Spleen (tissue), 11 donors: ENCODE measurements around the gene NLRP7. TPM values are rescaled to one million over a fixed set of nuclear protein-coding genes. Genes with fewer than 3 reads are reported as not detected.

Experiments used
- DNase-seq: peaks from one replicate; pipeline ENCODE4 v3.0.0-alpha.2; 2020
- H3K27ac ChIP-seq, 8 donors: fragments of 200-600 bp; sonication (generic) in 7 of 8; 1 replicate in 4 of 8; 2 replicates in 4 of 8; pipeline versions ENCODE4 v1.5.0 to v1.8.0; 2016 to 2021; ENCODE audit warnings: inconsistent platforms in 4 of 8, mild to moderate bottlenecking in 4 of 8, moderate library complexity in 1 of 8
- H3K27me3 ChIP-seq, 7 donors: fragments of 200-600 bp; sonication (generic) in 6 of 7; replicated peaks in 1 of 7; 1 replicate in 4 of 7; 2 replicates in 3 of 7; pipeline versions ENCODE4 v1.5.0 to v1.8.0; 2016 to 2021; ENCODE audit warnings: inconsistent platforms in 3 of 7, mild to moderate bottlenecking in 1 of 7
- H3K36me3 ChIP-seq, 6 donors: fragments of 200-600 bp; sonication (generic) in 5 of 6; 1 replicate in 4 of 6; 2 replicates in 2 of 6; pipeline versions ENCODE4 v1.5.0 to v1.8.0; 2016 to 2021; ENCODE audit warnings: inconsistent platforms in 2 of 6
- H3K4me1 ChIP-seq, 6 donors: fragments of 200-600 bp; sonication (generic) in 5 of 6; 1 replicate in 3 of 6; 2 replicates in 3 of 6; pipeline versions ENCODE4 v1.5.0 to v1.8.0; 2016 to 2021; ENCODE audit warnings: inconsistent platforms in 3 of 6
- H3K4me3 ChIP-seq, 8 donors: fragments of 200-600 bp; sonication (generic) in 7 of 8; 1 replicate in 4 of 8; 2 replicates in 4 of 8; pipeline versions ENCODE4 v1.5.0 to v1.8.0; 2016 to 2021; ENCODE audit warnings: inconsistent platforms in 4 of 8, mild to moderate bottlenecking in 4 of 8, moderate library complexity in 2 of 8
- H3K9me3 ChIP-seq, 8 donors: fragments of 200-600 bp; sonication (generic) in 7 of 8; 1 replicate in 4 of 8; 2 replicates in 4 of 8; pipeline versions ENCODE4 v1.5.0 to v1.8.0; 2016 to 2021; ENCODE audit warnings: inconsistent platforms in 4 of 8
- POLR2A ChIP-seq, 3 donors: fragments of 450-650 bp; IDR thresholded peaks; one replicate each; pipeline ENCODE4 v1.5.1; 2017; ENCODE audit warnings: antibody characterized with exemption in 3 of 3, mild to moderate bottlenecking in 1 of 3
- POLR2AphosphoS5 ChIP-seq, 3 donors: sonication (generic); formaldehyde crosslinking; IDR thresholded peaks; one replicate each; pipeline ENCODE4 v1.5.1; 2017; ENCODE audit warnings: antibody characterized with exemption in 3 of 3
- WGBS, 5 donors: extraction: QIAGEN DNeasy Blood & Tissue Kit in 3 of 5; methylation state at CpG; one replicate each; pipeline versions ENCODE4 v1.1.5 to v1.1.7; 2013 to 2018; 5-methylcytosine and 5-hydroxymethylcytosine counted together
- intact Hi-C: fragments of 100-400 bp; cut with DNase I; formaldehyde crosslinking; loops from one replicate; pipeline ENCODE4 v1.15.0; 2023; ENCODE audit warnings: low total_unique reads
- polyA plus RNA-seq, 3 donors: library from polyadenylated mRNA; stranded (reverse); fragments of 200-250 nt; gene quantifications; one replicate each; pipeline ENCODE4 v1.2.1, GENCODE V29; 2013
- small RNA-seq, 4 donors: library from RNA; depleted of rRNA; stranded (forward); fragments of <200 nt; gene quantifications; one replicate each; pipeline ENCODE3, GENCODE V24; 2016
- total RNA-seq, 7 donors: library from RNA; depleted of rRNA in 3 of 7; stranded (reverse); fragments of >200 nt in 3 of 7; fragmentation: NEBNext Ultra II Directional in 4 of 7; extraction: Animal tissue kit (Norgen Biotek cat#: 25700) in 4 of 7; gene quantifications; one replicate each; pipeline versions ENCODE4 v1.1.0 to v1.2.1, GENCODE V29; 2016 to 2021
- TF ChIP-seq, protein P1 (sequence below), 11 experiments: fragments of 200-600 bp in 7 of 11; fragments of 450-650 bp in 4 of 11; sonication (generic) in 4 of 11; IDR thresholded peaks in 8 of 11; conservative IDR thresholded peaks in 3 of 11; 1 replicate in 7 of 11; 2 replicates in 4 of 11; pipeline versions ENCODE4 v1.4.0 to v1.8.0; 2016 to 2021; ENCODE audit warnings: antibody characterized with exemption in 11 of 11, inconsistent platforms in 4 of 11, mild to moderate bottlenecking in 1 of 11
- donor health status: healthy with polysubstance abuse.
- donor health status: DM: no; HTN: no; CAD: no; lungs with moderate emphysema.
- donor health status: DM: no; HTN: no; CAD: no.
- donor health status: Bipolar disorder and iron deficiency.
- donor health status: healthy.
- donor health status: DM: no; HTN: no; CAD: no.
- donor health status: DM: yes; HTN: yes; CAD: no.

NLRP7 gene
- total and polyA plus RNA-seq, 10 donors, result 0.09 to 1.3 (median 0.17) TPM

DNA sequence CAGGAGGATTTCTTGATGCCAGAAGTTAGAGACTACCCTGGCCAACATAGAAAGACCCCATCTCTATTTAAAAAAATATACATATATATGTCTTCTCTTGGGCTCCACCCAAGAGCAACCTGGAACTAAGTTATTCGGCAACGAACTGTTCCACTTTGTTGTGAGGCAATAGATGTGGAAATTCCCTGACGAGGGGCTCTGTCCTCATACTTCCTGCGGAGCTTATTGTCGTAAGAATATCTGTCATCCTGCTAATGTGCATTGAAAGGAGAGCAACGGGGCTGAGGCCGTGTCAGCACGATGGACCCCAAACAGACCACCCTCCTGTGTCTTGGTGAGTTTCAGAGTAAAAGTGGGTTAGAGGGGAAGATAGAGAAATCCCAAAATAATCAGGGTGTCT lies 73.3 kb downstream of the NLRP7 start, which contains the start of gene FCAR:
FCAR (plus strand) TSS at position 246 of the 400 bp plus-strand sequence; CDS start at position 301, 55 bp downstream.
- no peak for DNase-seq
- whole genome bisulfite sequencing, 5 donors, result 37 to 76% (median 52%) methylated on average over 8 of the region's 8 CpGs

More for the DNA sequence above, 73.3 kb downstream of the NLRP7 start, which contains the start of gene FCAR:
- peak within 1 kb of the TSS in 7 of 8 donors; percentile 4 to 89 (median 79) for H3K27ac ChIP-seq
- peaks cover 0 to 20% (median 0%) of the 10 kb centered on the region in 7 donors for H3K27me3 ChIP-seq
- TF ChIP-seq, protein P1, sequence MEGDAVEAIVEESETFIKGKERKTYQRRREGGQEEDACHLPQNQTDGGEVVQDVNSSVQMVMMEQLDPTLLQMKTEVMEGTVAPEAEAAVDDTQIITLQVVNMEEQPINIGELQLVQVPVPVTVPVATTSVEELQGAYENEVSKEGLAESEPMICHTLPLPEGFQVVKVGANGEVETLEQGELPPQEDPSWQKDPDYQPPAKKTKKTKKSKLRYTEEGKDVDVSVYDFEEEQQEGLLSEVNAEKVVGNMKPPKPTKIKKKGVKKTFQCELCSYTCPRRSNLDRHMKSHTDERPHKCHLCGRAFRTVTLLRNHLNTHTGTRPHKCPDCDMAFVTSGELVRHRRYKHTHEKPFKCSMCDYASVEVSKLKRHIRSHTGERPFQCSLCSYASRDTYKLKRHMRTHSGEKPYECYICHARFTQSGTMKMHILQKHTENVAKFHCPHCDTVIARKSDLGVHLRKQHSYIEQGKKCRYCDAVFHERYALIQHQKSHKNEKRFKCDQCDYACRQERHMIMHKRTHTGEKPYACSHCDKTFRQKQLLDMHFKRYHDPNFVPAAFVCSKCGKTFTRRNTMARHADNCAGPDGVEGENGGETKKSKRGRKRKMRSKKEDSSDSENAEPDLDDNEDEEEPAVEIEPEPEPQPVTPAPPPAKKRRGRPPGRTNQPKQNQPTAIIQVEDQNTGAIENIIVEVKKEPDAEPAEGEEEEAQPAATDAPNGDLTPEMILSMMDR (IDR thresholded peaks at IDR 0.05 in 8 of 11, conservative IDR thresholded peaks at IDR 0.05 in 3 of 11), result no peak
- TF ChIP-seq POLR2A (IDR thresholded peaks at IDR 0.05) (peak in 1 of 3 donors; percentile 25), POLR2AphosphoS5 (IDR thresholded peaks at IDR 0.05) (peak in 1 of 3 donors; percentile 81)
- H3K9me3 ChIP-seq, result no peaks in the 10 kb centered on the region
- peaks cover 0 to 17% (median 0%) of the 10 kb centered on the region in 6 donors for H3K4me1 ChIP-seq
- H3K4me3 ChIP-seq, result peak within 1 kb of the TSS in 5 of 8 donors; percentile 13 to 56 (median 27)
- H3K36me3 ChIP-seq, result no peaks in the 10 kb centered on the region
- intact Hi-C loops, result no loop called here

Small RNA genes within 50 kb of the gene (small RNA-seq; reads per million reads assigned to genes)
- gene AC011476.8, result 0 reads per million in 4 donors

Other genes starting within 250 kb of the NLRP7 start
- gene KIR3DL3, start 223.1 kb downstream of the NLRP7 start, total RNA-seq, result not detected
- not detected for gene KIR3DL3, start 223.1 kb downstream of the NLRP7 start, polyA plus RNA-seq
- gene KIR2DL3, start 209.0 kb downstream of the NLRP7 start, total RNA-seq, result 1 to 10 TPM in 5 of 7 donors, under 1 TPM in 1, not detected in 1; 0.46 to 3.5 (median 1.6) TPM
- gene KIR2DL3, start 209.0 kb downstream of the NLRP7 start, polyA plus RNA-seq, result under 1 TPM; 0.07 to 0.15 (median 0.10) TPM
- 1 to 10 TPM in 3 of 7 donors, under 1 TPM in 3, not detected in 1; 0.51 to 6.6 (median 1.0) TPM for gene KIR2DL1, start 177.7 kb downstream of the NLRP7 start, total RNA-seq
- gene KIR2DL1, start 177.7 kb downstream of the NLRP7 start, polyA plus RNA-seq, result under 1 TPM; 0.13 to 0.29 (median 0.20) TPM
- 1 to 10 TPM; 1.5 to 6.6 (median 3.7) TPM for gene KIR2DL4, start 143.9 kb downstream of the NLRP7 start, total RNA-seq
- 1 to 10 TPM in 1 of 3 donors, under 1 TPM in 2; 0.63 to 1.6 (median 0.65) TPM for gene KIR2DL4, start 143.9 kb downstream of the NLRP7 start, polyA plus RNA-seq
- 1 to 10 TPM in 1 of 7 donors, under 1 TPM in 5, not detected in 1; 0.69 to 6.3 (median 0.90) TPM for gene KIR3DL1, start 131.1 kb downstream of the NLRP7 start, total RNA-seq
- gene KIR3DL1, start 131.1 kb downstream of the NLRP7 start, polyA plus RNA-seq, result under 1 TPM; 0.07 to 0.13 (median 0.12) TPM
- gene KIR2DS4, start 114.9 kb downstream of the NLRP7 start, total RNA-seq, result 1 to 10 TPM in 5 of 7 donors, under 1 TPM in 2; 0.66 to 2.2 (median 1.0) TPM
- gene KIR2DS4, start 114.9 kb downstream of the NLRP7 start, polyA plus RNA-seq, result under 1 TPM in 2 of 3 donors, not detected in 1; 0.39 to 0.48 TPM
- gene KIR3DL2, start 97.1 kb downstream of the NLRP7 start, total RNA-seq, result 1 to 10 TPM in 5 of 7 donors, under 1 TPM in 2; 0.39 to 2.7 (median 1.0) TPM
- gene KIR3DL2, start 97.1 kb downstream of the NLRP7 start, polyA plus RNA-seq, result under 1 TPM; 0.13 to 0.59 (median 0.19) TPM
- 10 to 100 TPM; 17.4 to 86.3 (median 32.8) TPM for gene FCAR, start 73.3 kb downstream of the NLRP7 start, total RNA-seq
- gene FCAR, start 73.3 kb downstream of the NLRP7 start, polyA plus RNA-seq, result 1 to 10 TPM in 2 of 3 donors, under 1 TPM in 1; 0.59 to 3.7 (median 1.1) TPM
- gene NCR1, start 41.4 kb downstream of the NLRP7 start, total RNA-seq, result 10 to 100 TPM in 5 of 7 donors, 1 to 10 TPM in 2; 8.2 to 16.7 (median 11.8) TPM
- gene NCR1, start 41.4 kb downstream of the NLRP7 start, polyA plus RNA-seq, result 1 to 10 TPM in 1 of 3 donors, under 1 TPM in 2; 0.33 to 1.3 (median 0.50) TPM
- gene NLRP2, start 18.8 kb upstream of the NLRP7 start, total RNA-seq, result 10 to 100 TPM in 2 of 7 donors, 1 to 10 TPM in 5; 5.1 to 21.2 (median 7.6) TPM
- gene NLRP2, start 18.8 kb upstream of the NLRP7 start, polyA plus RNA-seq, result 10 to 100 TPM in 1 of 3 donors, 1 to 10 TPM in 2; 2.0 to 16.1 (median 3.8) TPM
- gene GP6, start 90.7 kb upstream of the NLRP7 start, total RNA-seq, result 1 to 10 TPM; 1.3 to 3.8 (median 1.7) TPM
- gene GP6, start 90.7 kb upstream of the NLRP7 start, polyA plus RNA-seq, result under 1 TPM; 0.09 to 0.41 (median 0.35) TPM
- 10 to 100 TPM; 15.3 to 31.5 (median 17.9) TPM for gene RDH13, start 115.6 kb upstream of the NLRP7 start, total RNA-seq
- 10 to 100 TPM in 1 of 3 donors, 1 to 10 TPM in 2; 4.6 to 13.5 (median 7.6) TPM for gene RDH13, start 115.6 kb upstream of the NLRP7 start, polyA plus RNA-seq
- gene EPS8L1, start 128.3 kb upstream of the NLRP7 start, total RNA-seq, result 1 to 10 TPM in 5 of 7 donors, under 1 TPM in 1, not detected in 1; 0.37 to 3.4 (median 2.2) TPM
- 1 to 10 TPM; 5.2 to 5.3 (median 5.3) TPM for gene EPS8L1, start 128.3 kb upstream of the NLRP7 start, polyA plus RNA-seq
- 100 to 1,000 TPM in 5 of 7 donors, 10 to 100 TPM in 2; 88.2 to 193 (median 129) TPM for gene PPP1R12C, start 170.1 kb upstream of the NLRP7 start, total RNA-seq
- gene PPP1R12C, start 170.1 kb upstream of the NLRP7 start, polyA plus RNA-seq, result 100 to 1,000 TPM in 2 of 3 donors, 10 to 100 TPM in 1; 98.2 to 292 (median 263) TPM
- 1 to 10 TPM in 4 of 7 donors, not detected in 3; 1.3 to 5.4 (median 2.6) TPM for gene TNNT1, start 201.7 kb upstream of the NLRP7 start, total RNA-seq
- gene TNNT1, start 201.7 kb upstream of the NLRP7 start, polyA plus RNA-seq, result 1 to 10 TPM in 1 of 3 donors, under 1 TPM in 2; 0.26 to 6.2 (median 0.94) TPM
- gene TNNI3, start 210.2 kb upstream of the NLRP7 start, total RNA-seq, result not detected
- gene TNNI3, start 210.2 kb upstream of the NLRP7 start, polyA plus RNA-seq, result under 1 TPM; 0.15 to 0.74 (median 0.70) TPM
- gene DNAAF3, start 219.1 kb upstream of the NLRP7 start, total RNA-seq, result 1 to 10 TPM in 2 of 7 donors, under 1 TPM in 3, not detected in 2; 0.68 to 1.1 (median 0.76) TPM
- gene DNAAF3, start 219.1 kb upstream of the NLRP7 start, polyA plus RNA-seq, result under 1 TPM; 0.28 to 0.45 (median 0.36) TPM
- 1 to 10 TPM in 1 of 7 donors, not detected in 6; 1.4 TPM for gene SYT5, start 232.8 kb upstream of the NLRP7 start, total RNA-seq
- gene SYT5, start 232.8 kb upstream of the NLRP7 start, polyA plus RNA-seq, result under 1 TPM; 0.06 to 0.23 (median 0.13) TPM